Smooth muscle cell (in vitro differentiated cells): Measurements from ENCODE around the gene MEI1. TPM values are rescaled to one million over a fixed set of nuclear protein-coding genes. Genes with fewer than 3 reads are reported as not detected.

Source experiments
- DNase-seq: peaks from one replicate; lab custom pipeline; 2025; ENCODE audit not compliant: unreplicated experiment; lab: John Stamatoyannopoulos, UW
- H2AFZ ChIP-seq: fragments of 200-600 bp; sonication (generic); 2 replicates; pipeline ENCODE4 v1.6.0; 2016; ENCODE audit warnings: antibody characterized with exemption, low read depth, mild to moderate bottlenecking
- H3F3A ChIP-seq: fragments of 200-600 bp; sonication (generic); 2 replicates; pipeline ENCODE4 v1.6.0; 2017; ENCODE audit warnings: antibody characterized with exemption, low read depth
- H3K27ac ChIP-seq: fragments of 200-600 bp; sonication (generic); 2 replicates; pipeline ENCODE4 v1.5.1; 2016; ENCODE audit warnings: low read depth, mild to moderate bottlenecking
- H3K27me3 ChIP-seq: fragments of 200-600 bp; sonication (generic); 2 replicates; pipeline ENCODE4 v1.6.1; 2016; ENCODE audit warnings: low read depth, mild to moderate bottlenecking
- H3K36me3 ChIP-seq: fragments of 200-600 bp; sonication (generic); 2 replicates; pipeline ENCODE4 v1.5.1; 2016; ENCODE audit warnings: low read depth
- H3K4me1 ChIP-seq: fragments of 200-600 bp; sonication (generic); 2 replicates; pipeline ENCODE4 v1.5.1; 2016; ENCODE audit warnings: low read depth
- H3K4me2 ChIP-seq: fragments of 200-600 bp; sonication (generic); 2 replicates; pipeline ENCODE4 v1.6.0; 2016; ENCODE audit warnings: mild to moderate bottlenecking
- H3K4me3 ChIP-seq: fragments of 200-600 bp; sonication (generic); 2 replicates; pipeline ENCODE4 v1.5.1; 2016; ENCODE audit warnings: mild to moderate bottlenecking
- H3K79me2 ChIP-seq: fragments of 200-600 bp; sonication (generic); 2 replicates; pipeline ENCODE4 v1.6.0; 2016; ENCODE audit warnings: low read depth, mild to moderate bottlenecking
- H3K9ac ChIP-seq: fragments of 200-600 bp; sonication (generic); 2 replicates; pipeline ENCODE4 v1.6.0; 2016; ENCODE audit warnings: low read depth
- H3K9me3 ChIP-seq: fragments of 200-600 bp; sonication (generic); replicated peaks from 2 replicates; pipeline ENCODE4 v1.5.1; 2016; ENCODE audit warnings: low read depth
- H4K20me1 ChIP-seq: fragments of 200-600 bp; sonication (generic); 2 replicates; pipeline ENCODE4 v1.6.0; 2016; ENCODE audit warnings: low read depth
- CTCF ChIP-seq: fragments of 200-600 bp; sonication (generic); IDR thresholded peaks from 2 replicates; pipeline ENCODE4 v1.5.1; 2017; ENCODE audit warnings: borderline replicate concordance, mild to moderate bottlenecking, antibody characterized with exemption; ENCODE audit not compliant: insufficient read depth, poor library complexity, severe bottlenecking
- WGBS: methylation state at CpG from one replicate; pipeline ENCODE4 v1.1.7; 2016; ENCODE audit warnings: low lambda C conversion rate; 5-methylcytosine and 5-hydroxymethylcytosine counted together
- polyA plus RNA-seq: library from polyadenylated mRNA; unstranded; fragments of >200 nt; fragmentation: Nextera tagmentation; extraction: Ambion mirVana; gene quantifications from 2 replicates; pipeline ENCODE4 v1.2.1, GENCODE V29; 2016
- total RNA-seq: library from RNA; depleted of rRNA; stranded (reverse); fragments of >200 nt; gene quantifications from 2 replicates; pipeline ENCODE4 v1.2.3, GENCODE V29; 2014

MEI1 gene
- total and polyA plus RNA-seq, 2 experiments from 2014 or later, result 0.18 to 3.2 TPM

GRCh38 chr22:41768430-41768829 lies 69.1 kb downstream of the MEI1 start:
- H3K4me2 ChIP-seq, result no peak overlapping the region
- no peak overlapping the region for H3K4me3 ChIP-seq
- no peaks in the 10 kb centered on the region for H3K36me3 ChIP-seq
- whole genome bisulfite sequencing, result 57% methylated on average over 2 of the region's 2 CpGs
- H3K79me2 ChIP-seq, result no peaks in the 10 kb centered on the region
- no peaks in the 10 kb centered on the region for H3K4me1 ChIP-seq
- DNase-seq, result no peak
- H3K9ac ChIP-seq, result no peak overlapping the region
- no peak for TF ChIP-seq CTCF
- H3K27ac ChIP-seq, result no peak overlapping the region
- H3K27me3 ChIP-seq, result no peaks in the 10 kb centered on the region
- H4K20me1 ChIP-seq, result no peaks in the 10 kb centered on the region
- peak overlapping the region; percentile 77 for H2AFZ ChIP-seq
- H3K9me3 ChIP-seq, result no peaks in the 10 kb centered on the region
- no peaks in the 10 kb centered on the region for H3F3A ChIP-seq

- Histone ChIP-seq H2AFZ (no peak overlapping the region), H4K20me1 (no peaks in the 10 kb centered on the region), H3K27me3 (no peaks in the 10 kb centered on the region), H3K27ac (no peak overlapping the region), H3F3A (no peaks in the 10 kb centered on the region), H3K9me3 (no peaks in the 10 kb centered on the region), H3K36me3 (no peaks in the 10 kb centered on the region), H3K4me1 (no peaks in the 10 kb centered on the region), H3K4me3 (no peak overlapping the region), H3K4me2 (no peak overlapping the region), H3K9ac (no peak overlapping the region), H3K79me2 (no peaks in the 10 kb centered on the region)
- TF ChIP-seq CTCF, result no peak
- 92% methylated on average over 5 of the region's 5 CpGs for WGBS
- DNase-seq, result no peak
Observed at GRCh38 chr22:41770715-41771468, 71.6 kb downstream of the MEI1 start.

GRCh38 chr22:41772198-41772597 lies 72.9 kb downstream of the MEI1 start:
- H4K20me1 ChIP-seq, result no peaks in the 10 kb centered on the region
- no peaks in the 10 kb centered on the region for H3K79me2 ChIP-seq
- no peak overlapping the region for H3K9ac ChIP-seq
- no peaks in the 10 kb centered on the region for H3K4me1 ChIP-seq
- no peaks in the 10 kb centered on the region for H3F3A ChIP-seq
- no peak for TF ChIP-seq CTCF
- DNase-seq, result no peak
- H3K27me3 ChIP-seq, result no peaks in the 10 kb centered on the region
- no peak overlapping the region for H3K4me2 ChIP-seq
- H3K27ac ChIP-seq, result no peak overlapping the region
- H3K9me3 ChIP-seq, result no peaks in the 10 kb centered on the region
- 95% methylated on average over 4 of the region's 4 CpGs for WGBS
- no peak overlapping the region for H3K4me3 ChIP-seq
- no peak overlapping the region for H2AFZ ChIP-seq
- no peaks in the 10 kb centered on the region for H3K36me3 ChIP-seq

GRCh38 chr22:41772645-41773044 lies 73.3 kb downstream of the MEI1 start:
- H3K9me3 ChIP-seq, result no peaks in the 10 kb centered on the region
- H3K27me3 ChIP-seq, result no peaks in the 10 kb centered on the region
- H2AFZ ChIP-seq, result no peak overlapping the region
- H3K79me2 ChIP-seq, result no peaks in the 10 kb centered on the region
- H3K4me2 ChIP-seq, result no peak overlapping the region
- H3K4me3 ChIP-seq, result no peak overlapping the region
- no peak overlapping the region for H3K9ac ChIP-seq
- no peaks in the 10 kb centered on the region for H4K20me1 ChIP-seq
- H3K27ac ChIP-seq, result no peak overlapping the region
- H3K36me3 ChIP-seq, result no peaks in the 10 kb centered on the region
- no peaks in the 10 kb centered on the region for H3F3A ChIP-seq
- H3K4me1 ChIP-seq, result no peaks in the 10 kb centered on the region
- TF ChIP-seq CTCF, result no peak
- no peak for DNase-seq
